HG02571 (cell line): Measurements from ENCODE around the gene RFTN1.
A peak's percentile ranks its signal among the peaks of the same experiment; 100 is the strongest.

Experiments used
- ATAC-seq: cut with Tn5 transposase; IDR thresholded peaks from one replicate; pipeline ENCODE4 v1.9.1; 2021; ENCODE audit warnings: mild to moderate bottlenecking, moderate library complexity; ENCODE audit not compliant: unreplicated experiment

Gene RFTN1

GRCh38 chr3:16528581-16528993, 15.1 kb upstream of the RFTN1 start:
- no peak for ATAC-seq

- no peak for ATAC-seq
These were observed 14.6 kb upstream of the RFTN1 start for GRCh38 chr3:16528106-16528505.

DNA sequence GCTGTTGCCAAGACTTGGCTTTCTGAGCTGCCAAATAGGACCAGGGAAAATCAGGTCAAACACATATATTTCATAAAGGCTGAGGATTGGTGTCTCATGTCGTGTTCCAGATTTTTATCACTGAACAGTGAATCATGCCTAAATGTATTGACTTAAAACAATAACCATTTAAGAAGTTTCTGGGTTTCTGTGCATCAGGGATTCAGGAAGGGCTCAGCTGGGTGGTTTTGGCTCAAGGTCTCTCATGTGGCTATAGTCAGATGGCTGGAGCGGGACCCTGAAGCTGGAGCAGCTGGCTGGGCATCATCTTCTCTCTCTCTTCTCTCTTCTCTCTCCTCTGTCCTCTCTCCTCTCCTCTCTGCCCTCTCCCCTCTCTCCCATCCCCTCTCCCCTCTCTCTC, 10.7 kb upstream of the RFTN1 start:
- ATAC-seq = no peak

DNA sequence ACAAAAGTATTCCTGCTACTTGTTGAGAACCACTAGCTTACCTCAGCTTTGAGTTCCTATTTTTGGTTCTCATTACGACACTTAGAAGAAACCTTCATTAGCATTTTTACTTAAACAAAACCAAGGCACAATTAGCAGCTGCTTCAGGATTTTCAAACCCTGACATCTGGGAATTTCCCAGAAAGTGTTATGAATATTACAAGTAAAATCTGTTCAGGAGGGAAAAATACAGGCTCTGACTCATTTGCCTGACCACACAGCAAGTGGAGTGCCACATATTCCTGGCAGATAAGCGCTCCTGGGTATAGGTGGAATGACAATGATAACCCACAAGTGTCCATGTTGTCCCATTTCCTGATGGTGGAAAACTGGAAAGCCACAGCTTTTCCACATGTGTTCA, 10.3 kb upstream of the RFTN1 start:
- no peak for ATAC-seq

DNA sequence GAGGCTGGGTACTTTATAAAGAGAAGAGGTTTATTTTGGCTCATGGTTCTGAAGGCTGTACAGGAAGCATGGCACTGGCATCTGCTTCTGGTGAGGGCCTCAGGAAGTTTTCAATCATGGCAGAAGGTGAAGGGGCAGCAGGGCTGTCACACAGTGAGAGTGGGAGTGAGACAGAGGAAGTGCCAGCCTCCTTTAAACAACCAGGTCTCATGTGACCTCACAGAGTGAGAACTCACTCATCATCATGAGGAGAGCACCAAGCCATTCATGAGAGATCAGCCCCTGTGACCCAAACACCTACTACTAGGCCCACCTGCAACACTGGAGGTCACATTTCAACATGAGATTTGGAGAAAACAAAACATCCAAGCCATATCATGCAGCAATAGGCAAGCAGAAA, 9.3 kb upstream of the RFTN1 start:
- no peak for ATAC-seq

DNA sequence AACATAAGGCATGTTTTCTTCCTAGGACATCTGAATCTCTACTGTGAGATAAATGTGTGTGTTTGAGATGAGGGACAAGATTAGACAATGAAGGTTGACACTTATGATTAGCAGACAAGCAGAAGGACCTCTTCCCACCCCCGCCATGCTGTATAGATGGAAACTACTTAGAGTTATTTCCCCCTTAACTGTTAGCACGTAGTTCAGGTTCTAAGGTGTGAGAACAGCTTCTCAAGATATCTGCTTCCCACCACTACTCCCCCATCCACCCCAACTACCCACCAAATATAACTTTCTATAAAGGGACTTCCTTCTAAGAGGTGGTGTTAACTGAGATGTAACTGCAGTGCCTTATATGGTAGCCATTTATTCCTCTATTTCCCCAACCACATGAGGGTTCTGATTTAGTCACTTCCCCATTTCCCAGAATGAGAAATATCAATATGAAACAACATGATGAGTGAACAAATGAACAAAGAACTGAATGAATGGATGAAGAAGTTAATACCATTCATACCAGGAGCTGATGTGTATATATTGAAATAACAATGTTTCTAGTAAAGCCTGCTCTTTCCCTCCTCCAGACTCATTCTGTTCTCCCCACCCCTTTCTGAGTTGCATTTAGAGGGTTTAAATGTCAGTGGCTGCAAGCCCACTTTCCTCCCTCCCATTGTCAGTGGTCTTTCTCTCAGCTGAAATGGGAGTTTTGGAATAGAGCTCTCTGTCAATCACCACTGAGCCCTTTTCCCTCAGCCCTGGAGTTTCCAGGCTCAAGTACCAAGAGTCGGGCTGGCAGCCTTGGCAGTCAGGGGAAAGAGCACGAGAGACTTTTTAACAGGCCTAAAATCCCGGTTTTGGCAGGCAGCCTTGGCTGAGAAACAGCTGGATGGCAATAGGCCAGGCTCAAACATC, 7.7 kb upstream of the RFTN1 start:
- peak; percentile 35 for ATAC-seq

DNA sequence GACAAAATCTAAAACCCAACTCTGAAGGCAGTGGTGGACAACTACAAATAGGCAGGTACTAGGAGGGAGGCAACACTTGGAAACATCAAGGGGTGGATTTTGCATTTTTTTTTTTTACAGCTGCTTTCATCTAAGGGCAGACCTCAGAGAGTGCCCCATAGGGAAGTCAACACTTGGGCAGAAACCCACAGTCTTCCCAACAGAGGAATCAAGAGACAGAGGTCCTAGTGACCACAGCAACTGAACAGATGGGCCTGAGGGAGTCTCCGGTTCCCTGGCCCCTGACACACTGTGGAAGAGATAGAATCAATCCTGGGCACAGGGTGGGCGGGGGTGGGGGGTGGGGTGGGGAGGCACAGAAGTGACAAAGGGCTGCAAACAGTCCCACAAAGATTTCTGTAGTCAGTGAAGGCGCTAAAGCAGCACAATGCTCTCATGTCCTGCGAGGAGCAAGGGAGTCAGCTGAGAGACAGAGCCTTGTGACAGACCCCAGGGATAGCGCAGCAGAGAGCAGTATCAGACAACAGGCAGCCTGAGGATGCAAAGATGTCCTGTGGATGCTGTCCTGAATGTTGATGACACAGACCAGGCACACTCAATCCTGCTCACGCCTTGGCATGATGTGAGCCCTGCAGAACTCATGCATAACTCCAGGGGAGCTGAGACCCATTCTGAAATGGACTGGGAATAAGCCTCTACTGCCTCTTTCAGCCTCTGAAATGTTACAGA, 6.9 kb upstream of the RFTN1 start:
- ATAC-seq = no peak

GRCh38 chr3:16516695-16517481, 3.4 kb upstream of the RFTN1 start:
- no peak for ATAC-seq

DNA sequence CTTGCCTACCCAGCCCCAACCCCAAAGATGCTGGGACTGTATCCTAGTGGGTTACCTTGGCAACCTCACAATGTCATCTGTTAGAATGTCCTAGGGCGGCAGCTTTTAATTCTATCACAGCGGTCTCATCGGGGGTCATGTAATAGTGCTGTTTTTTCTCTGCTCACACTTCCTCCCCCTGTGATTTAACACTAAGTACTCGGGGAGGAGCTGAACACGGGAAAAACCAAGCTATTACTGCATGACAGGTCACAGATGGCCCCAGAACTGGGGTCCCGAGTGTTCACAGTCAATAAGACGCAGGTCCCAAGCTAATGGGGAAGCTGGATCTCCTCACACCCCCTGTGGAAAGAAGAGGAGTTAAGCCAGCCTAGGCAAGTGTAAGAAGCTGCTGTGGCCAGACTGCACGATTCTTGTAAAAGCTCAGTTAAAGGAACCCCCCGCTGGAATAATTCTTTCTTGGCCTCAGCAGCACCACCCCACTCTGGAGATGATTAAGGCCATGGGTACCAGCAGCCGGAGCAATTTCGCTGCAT, 2.5 kb upstream of the RFTN1 start:
- no peak for ATAC-seq

GRCh38 chr3:16514755-16515353, 1.4 kb upstream of the RFTN1 start:
- ATAC-seq = no peak

DNA sequence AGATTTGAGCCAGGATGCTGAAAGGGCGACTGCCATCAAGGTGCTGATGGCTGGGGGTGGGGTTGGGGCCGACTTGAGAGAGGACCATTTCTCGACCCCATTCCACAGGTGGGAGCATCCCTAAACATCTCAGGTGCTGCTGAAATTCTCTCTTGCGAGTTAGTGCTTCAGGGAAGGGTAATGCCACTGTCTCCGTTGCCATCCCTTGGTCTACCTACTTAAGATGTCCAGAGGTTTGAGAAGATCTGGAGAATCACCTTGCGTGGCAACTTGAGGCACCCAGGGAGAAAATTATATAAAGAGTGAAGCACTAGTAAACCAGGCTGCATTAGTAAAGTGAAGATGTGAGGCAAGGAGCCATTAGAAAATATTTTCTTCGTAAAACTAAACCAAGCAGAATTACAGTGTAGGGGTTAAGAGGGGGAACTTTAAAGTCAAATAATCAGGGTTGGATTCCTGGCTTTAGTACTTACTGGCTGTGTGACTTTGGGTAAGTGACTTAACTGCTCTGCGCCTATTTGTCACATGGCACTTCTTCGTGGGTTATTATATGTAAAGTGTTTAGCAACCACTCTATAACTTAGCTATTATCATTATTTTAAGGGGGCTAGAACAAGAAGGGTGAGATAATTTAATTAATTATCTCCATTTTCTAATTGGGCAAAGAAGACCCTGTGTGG, 662 bp upstream of the RFTN1 start:
- no peak for ATAC-seq

- ATAC-seq = peak; percentile 16
These were observed 911 bp downstream of the RFTN1 start for GRCh38 chr3:16512435-16513140.

DNA sequence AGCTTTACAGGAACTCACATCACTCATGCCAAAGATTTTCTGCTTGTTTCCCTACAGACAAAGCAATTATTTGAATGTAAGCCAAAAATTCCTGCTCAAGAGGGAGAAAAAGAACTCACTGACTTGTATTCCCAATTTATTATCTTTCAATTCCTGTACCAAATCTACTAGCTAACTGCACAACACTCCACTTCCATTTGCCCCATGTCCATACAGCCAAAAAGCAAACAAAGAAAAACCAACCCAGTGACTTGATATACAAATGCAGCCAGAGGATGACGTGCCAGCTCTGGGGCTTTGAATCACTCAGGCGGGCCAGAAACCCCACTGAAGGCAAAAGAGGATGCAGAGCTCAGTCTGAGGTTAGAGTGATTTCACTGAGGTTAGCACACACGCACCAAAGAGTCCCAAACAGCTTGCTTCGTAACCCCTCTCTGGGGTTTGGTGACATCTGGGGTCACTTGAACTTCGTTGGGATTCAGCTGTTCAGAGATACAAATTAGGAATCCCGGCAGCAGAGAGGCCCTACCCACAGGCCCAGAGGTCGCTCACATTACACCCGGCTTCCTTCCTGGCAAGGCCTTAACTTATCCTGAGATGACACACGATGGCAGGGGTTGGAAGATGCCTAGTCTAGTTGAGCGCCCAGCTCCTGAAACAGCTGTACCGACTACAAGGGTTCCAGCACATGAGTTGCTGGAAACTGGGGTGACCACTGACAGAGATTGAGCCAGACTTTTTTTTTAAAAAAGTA, 1.6 kb downstream of the RFTN1 start:
- ATAC-seq = peak; percentile 42

DNA sequence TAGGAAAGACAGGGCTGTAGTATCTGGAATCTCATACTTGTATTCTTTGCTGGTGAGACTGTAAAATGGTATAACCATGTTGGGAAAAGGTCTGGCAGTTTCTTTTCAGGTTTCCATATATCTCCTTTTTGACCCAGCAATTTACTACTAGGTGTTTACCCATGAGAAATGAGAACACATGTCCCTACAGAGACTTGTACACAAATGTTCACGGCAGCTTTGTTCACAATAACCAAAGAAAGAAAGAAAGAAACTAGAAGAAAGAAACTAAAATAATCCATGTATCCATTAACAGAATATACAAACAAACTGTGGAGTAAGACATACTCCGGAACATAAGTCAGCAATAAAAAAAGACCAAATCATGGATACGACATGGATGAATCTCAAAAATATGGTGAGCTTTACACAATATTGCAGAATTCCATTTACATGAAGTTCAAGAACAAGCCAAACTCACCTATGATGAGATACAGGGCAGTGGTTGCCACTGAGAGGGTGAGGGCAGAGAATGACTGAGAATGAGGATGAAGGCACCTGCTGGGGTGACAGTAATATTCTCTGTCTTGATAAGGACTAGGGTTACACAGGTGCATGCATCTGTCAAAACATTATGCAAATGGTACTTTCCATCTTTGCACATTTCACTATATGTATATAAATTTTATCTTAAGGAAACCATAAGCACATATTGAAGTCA, 2.7 kb downstream of the RFTN1 start:
- no peak for ATAC-seq

DNA sequence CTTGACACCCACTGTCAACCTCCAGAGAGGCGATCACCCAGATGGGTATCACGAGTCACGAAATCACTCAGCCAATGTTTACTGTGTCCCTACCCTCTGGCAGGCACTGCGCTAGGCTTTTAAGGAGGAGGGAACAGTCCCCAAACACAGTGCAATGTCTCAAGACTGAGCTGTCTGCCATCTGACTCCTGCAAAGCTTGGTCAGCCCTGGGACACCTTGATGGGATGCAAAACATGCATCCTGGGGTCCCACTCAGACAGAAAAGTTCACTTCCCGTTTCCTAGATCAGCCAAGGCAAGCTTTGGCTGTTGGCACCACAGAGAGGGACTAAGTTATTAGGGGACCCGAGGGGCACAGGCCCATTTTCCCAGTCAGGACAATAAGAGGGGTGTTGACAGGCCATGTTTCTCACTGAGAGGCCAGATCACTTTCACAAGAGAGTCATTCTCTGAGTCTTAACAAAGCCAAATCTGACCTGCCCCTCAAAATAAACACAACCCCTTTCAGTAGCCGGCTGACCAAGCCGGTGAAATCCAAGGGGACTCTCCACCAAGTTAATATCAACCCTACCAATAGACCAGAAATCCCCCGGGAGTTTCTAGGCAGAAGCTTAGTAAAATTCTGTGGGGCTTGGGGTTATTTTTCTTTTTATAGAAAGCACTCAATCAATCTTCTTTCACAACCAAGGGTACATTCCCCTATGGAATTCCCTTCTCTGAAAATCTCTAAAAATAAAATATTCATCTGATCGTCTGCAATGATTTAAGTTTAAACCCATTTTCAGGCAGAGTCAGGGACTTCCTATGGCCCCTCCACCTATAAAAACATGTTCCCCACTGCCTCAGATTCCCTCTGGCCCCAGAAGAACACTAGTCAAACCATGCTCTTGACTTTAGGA, 3.5 kb downstream of the RFTN1 start:
- peak; percentile 16 for ATAC-seq

DNA sequence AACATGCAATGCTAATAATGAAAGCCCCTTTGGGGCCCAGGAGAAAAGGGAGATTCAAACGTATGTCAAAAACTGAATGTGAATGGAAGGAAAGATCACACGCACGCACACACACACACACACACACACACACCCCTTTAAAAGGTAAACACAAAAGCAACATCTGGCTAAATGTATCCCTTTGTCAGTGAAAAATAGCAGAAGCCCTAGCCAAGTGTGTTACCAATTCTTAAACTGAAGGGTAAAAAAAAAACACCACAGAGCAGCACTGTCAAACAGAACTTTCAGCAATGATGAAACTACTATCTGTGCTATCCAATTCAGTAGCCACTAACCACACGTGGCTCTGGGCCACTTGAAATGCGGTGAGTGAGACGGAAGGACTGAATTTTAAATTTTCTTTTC, 4.9 kb downstream of the RFTN1 start:
- no peak for ATAC-seq

DNA sequence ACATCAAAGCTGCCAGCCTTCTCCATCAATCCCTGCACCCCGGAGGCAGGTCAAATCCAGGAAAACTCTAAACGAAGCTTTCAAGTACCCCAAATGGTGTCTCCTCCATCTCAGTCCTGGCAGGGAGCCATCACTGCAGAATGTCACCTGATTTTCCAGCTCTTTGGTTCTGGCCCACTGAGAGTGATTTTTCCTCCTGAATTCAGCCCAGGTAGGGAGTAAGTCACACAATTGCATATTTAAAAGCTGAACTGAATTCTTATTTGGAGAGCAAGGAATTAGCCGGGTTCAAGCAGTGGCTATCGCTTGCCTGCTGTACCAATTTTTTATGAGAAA, 5.3 kb downstream of the RFTN1 start:
- ATAC-seq = no peak
